ENCODE measurements around the gene THSD7A.

THSD7A gene

GRCh38 chr7:11847336-11847735 is 15.3 kb upstream of the THSD7A start:
- DNase-seq (ENCODE audit: low read depth, low spot score), result no peak
- Histone ChIP-seq H3K36me3 (ENCODE audit: insufficient read depth, low read length) (no peaks in the 10 kb centered on the region), H3K9ac (ENCODE audit: insufficient read length) (no peak overlapping the region), H3K9me3 (ENCODE audit: low read depth, low read length) (no peaks in the 10 kb centered on the region), H3K27ac (no peak overlapping the region), H3K4me3 (no peak overlapping the region)
- TF ChIP-seq POLR2AphosphoS5 (IDR thresholded peaks at IDR 0.05; ENCODE audit: borderline replicate concordance, low read depth, low read length), result no peak
- TF ChIP-seq EZH2 (IDR thresholded peaks at IDR 0.05), result no peak
- no peak for TF ChIP-seq FOXP2 (optimal IDR thresholded peaks at IDR 0.05; ENCODE audit: control extremely low read depth, extremely low read length, insufficient read depth)

DNA sequence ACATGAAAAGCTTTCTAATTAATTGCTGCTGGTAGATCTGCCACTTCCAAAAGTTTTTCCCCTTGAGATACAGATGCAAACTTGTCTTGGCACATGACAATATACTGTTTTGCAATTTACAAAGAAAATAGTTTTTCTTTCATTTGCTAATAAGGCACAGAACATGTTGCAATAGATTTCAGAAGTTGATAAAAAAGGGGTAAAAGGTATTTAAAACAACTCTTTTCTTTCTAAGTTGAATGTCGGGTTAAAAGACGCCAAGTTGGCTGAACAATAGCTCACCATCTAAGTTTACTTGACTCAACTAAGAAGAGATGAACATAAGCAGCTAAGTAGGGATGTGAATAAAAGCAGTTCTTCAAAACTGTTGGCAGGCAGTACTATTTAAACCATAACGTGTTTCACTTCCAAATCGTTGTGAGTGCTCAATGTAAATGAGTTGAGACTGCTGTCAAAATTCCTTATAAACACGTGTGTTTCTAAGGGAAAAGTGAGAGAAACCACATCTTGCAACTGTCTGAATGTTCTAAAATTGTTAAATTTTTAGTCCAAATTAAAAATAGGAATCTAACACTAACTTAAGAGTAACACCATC is 14.5 kb upstream of the THSD7A start:
- TF ChIP-seq EZH2 (IDR thresholded peaks at IDR 0.05), result no peak
- no peak for TF ChIP-seq FOXP2 (optimal IDR thresholded peaks at IDR 0.05; ENCODE audit: control extremely low read depth, extremely low read length, insufficient read depth)
- no peak for TF ChIP-seq POLR2AphosphoS5 (IDR thresholded peaks at IDR 0.05; ENCODE audit: borderline replicate concordance, low read depth, low read length)
- H3K9ac ChIP-seq (ENCODE audit: insufficient read length), result no peak overlapping the region
- no peaks in the 10 kb centered on the region for H3K9me3 ChIP-seq (ENCODE audit: low read depth, low read length)
- no peak overlapping the region for H3K4me3 ChIP-seq
- H3K36me3 ChIP-seq (ENCODE audit: insufficient read depth, low read length), result no peaks in the 10 kb centered on the region
- no peak for DNase-seq (ENCODE audit: low read depth, low spot score)
- peak overlapping the region; percentile 28; the same call in 1 of the 2 replicates for H3K27ac ChIP-seq

DNA sequence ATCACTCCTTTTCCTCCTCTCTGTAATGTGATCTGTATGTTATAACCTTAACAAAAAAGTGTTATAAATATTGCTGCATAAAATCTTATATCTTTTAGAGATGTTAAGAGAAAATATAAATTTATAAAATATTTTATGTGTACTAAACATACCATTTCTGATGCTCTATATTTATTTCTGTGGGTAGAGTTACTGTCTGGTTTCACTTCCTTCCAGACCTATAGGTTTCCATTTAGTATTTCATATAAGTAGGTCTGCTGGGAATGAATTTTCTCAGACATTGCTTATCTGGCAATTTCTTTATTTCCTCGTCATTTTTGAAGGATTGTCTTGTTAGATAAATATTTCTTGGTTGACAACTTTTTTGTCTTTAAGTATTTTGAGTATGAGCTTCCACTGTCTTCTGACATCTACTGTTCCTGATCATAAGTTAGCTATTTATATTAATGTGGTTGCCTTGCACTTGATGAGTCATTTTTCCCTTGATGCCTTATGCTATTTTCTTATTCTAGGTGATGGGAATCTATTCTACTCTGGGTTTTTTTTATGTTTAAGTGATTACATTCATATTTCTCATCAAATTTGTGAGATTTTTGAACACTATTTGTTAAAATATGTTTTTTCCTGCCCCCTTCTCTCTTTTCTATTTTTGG is 11.2 kb upstream of the THSD7A start:
- TF ChIP-seq EZH2 (IDR thresholded peaks at IDR 0.05), result no peak
- no peak for TF ChIP-seq FOXP2 (optimal IDR thresholded peaks at IDR 0.05; ENCODE audit: control extremely low read depth, extremely low read length, insufficient read depth)
- no peak for TF ChIP-seq POLR2AphosphoS5 (IDR thresholded peaks at IDR 0.05; ENCODE audit: borderline replicate concordance, low read depth, low read length)
- Histone ChIP-seq H3K27ac (no peak overlapping the region), H3K9ac (ENCODE audit: insufficient read length) (no peak overlapping the region), H3K9me3 (ENCODE audit: low read depth, low read length) (no peaks in the 10 kb centered on the region), H3K4me3 (no peak overlapping the region), H3K36me3 (ENCODE audit: insufficient read depth, low read length) (no peaks in the 10 kb centered on the region)
- DNase-seq (ENCODE audit: low read depth, low spot score), result no peak

DNA sequence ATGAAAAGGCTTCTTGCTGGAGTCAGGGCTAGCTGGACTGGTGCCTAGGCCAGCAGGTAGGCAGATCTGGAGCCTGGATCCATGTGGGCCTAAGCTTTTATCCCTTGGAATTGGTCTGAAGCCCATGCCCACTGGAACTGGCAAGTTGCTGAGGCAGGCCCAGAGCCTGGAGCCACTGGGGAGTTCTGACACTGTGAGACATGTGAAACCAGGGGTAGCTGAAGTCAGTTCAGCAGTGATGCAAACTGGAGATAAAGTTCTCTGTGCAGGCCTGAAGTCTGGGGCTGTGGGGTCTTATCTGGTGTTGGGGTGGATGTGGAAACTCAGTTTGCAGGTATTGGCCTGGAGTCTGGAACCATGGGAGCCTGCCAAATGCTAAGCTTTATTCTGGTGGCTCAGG is 9.7 kb upstream of the THSD7A start:
- Histone ChIP-seq H3K36me3 (ENCODE audit: insufficient read depth, low read length) (no peaks in the 10 kb centered on the region), H3K9me3 (ENCODE audit: low read depth, low read length) (no peaks in the 10 kb centered on the region), H3K27ac (no peak overlapping the region), H3K4me3 (no peak overlapping the region), H3K9ac (ENCODE audit: insufficient read length) (no peak overlapping the region)
- DNase-seq (ENCODE audit: low read depth, low spot score), result no peak
- TF ChIP-seq EZH2 (IDR thresholded peaks at IDR 0.05), result no peak
- no peak for TF ChIP-seq POLR2AphosphoS5 (IDR thresholded peaks at IDR 0.05; ENCODE audit: borderline replicate concordance, low read depth, low read length)
- TF ChIP-seq FOXP2 (optimal IDR thresholded peaks at IDR 0.05; ENCODE audit: control extremely low read depth, extremely low read length, insufficient read depth), result no peak

DNA sequence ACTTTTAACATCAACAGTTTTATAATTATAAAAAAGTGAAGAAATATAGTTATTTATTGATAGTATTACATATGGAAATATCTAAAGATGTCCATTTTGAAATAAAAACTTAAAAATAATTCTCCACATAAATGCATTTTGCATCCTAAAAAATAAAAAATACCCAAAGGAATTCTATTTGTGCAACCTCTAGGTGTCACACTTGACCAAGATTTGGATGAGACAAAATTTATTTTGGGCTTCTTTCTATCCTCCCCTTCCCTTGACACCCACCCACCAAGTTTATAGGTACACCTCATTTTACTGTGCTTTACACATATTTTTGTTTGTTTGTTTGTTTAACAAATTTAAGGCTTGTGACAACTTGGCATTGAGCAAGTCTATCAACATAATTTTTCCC is 3.3 kb upstream of the THSD7A start:
- no peak for DNase-seq (ENCODE audit: low read depth, low spot score)
- Histone ChIP-seq H3K36me3 (ENCODE audit: insufficient read depth, low read length) (no peaks in the 10 kb centered on the region), H3K27ac (no peak overlapping the region), H3K9ac (ENCODE audit: insufficient read length) (no peak overlapping the region), H3K9me3 (ENCODE audit: low read depth, low read length) (no peaks in the 10 kb centered on the region), H3K4me3 (no peak overlapping the region)
- TF ChIP-seq EZH2 (IDR thresholded peaks at IDR 0.05), result no peak
- TF ChIP-seq FOXP2 (optimal IDR thresholded peaks at IDR 0.05; ENCODE audit: control extremely low read depth, extremely low read length, insufficient read depth), result no peak
- TF ChIP-seq POLR2AphosphoS5 (IDR thresholded peaks at IDR 0.05; ENCODE audit: borderline replicate concordance, low read depth, low read length), result no peak

- Histone ChIP-seq H3K4me3 (peak overlapping the region; percentile 5; the same call in 1 of the 2 replicates), H3K36me3 (ENCODE audit: insufficient read depth, low read length) (no peaks in the 10 kb centered on the region), H3K27ac (no peak overlapping the region), H3K9me3 (ENCODE audit: low read depth, low read length) (no peaks in the 10 kb centered on the region), H3K9ac (ENCODE audit: insufficient read length) (no peak overlapping the region)
- peak; percentile 51 for DNase-seq (ENCODE audit: low read depth, low spot score)
- TF ChIP-seq EZH2 (IDR thresholded peaks at IDR 0.05), result no peak
- no peak for TF ChIP-seq FOXP2 (optimal IDR thresholded peaks at IDR 0.05; ENCODE audit: control extremely low read depth, extremely low read length, insufficient read depth)
- no peak for TF ChIP-seq POLR2AphosphoS5 (IDR thresholded peaks at IDR 0.05; ENCODE audit: borderline replicate concordance, low read depth, low read length)
Measured at GRCh38 chr7:11833431-11833830, 1.4 kb upstream of the THSD7A start.

DNA sequence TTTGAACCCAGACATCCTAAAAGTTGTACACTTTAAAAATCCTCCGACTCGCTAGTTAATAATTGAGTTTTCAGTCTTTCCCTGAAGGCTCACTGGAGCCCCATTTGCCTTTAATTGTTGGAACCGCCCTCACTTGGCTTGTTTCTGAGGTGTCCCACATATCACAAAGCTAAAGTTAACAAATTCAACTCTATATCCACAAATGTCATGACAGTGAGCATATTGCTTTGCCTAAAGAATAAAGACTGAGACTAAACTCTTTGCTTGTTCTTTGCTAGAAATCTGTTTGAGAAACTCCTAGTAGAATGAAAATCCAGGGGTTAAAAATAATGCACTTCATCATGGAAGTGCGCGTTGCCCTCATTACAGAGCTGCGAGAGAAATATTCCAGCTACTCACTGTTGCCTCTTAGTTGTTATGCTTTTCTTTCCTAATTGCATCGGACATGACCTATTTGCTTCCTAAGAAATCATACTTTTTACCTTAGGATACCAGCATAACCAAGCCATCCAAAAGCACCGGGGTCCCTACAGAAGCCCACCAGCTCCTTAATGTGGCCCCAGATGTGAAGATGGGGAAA is 752 bp downstream of the THSD7A start:
- DNase-seq (ENCODE audit: low read depth, low spot score), result no peak
- no peak overlapping the region for H3K9ac ChIP-seq (ENCODE audit: insufficient read length)
- H3K27ac ChIP-seq, result no peak overlapping the region
- H3K9me3 ChIP-seq (ENCODE audit: low read depth, low read length), result no peaks in the 10 kb centered on the region
- TF ChIP-seq POLR2AphosphoS5 (IDR thresholded peaks at IDR 0.05; ENCODE audit: borderline replicate concordance, low read depth, low read length), result no peak
- no peak for TF ChIP-seq FOXP2 (optimal IDR thresholded peaks at IDR 0.05; ENCODE audit: control extremely low read depth, extremely low read length, insufficient read depth)
- TF ChIP-seq EZH2 (IDR thresholded peaks at IDR 0.05), result no peak
- H3K4me3 ChIP-seq, result peak overlapping the region; percentile 84
- H3K36me3 ChIP-seq (ENCODE audit: insufficient read depth, low read length), result no peaks in the 10 kb centered on the region

- Histone ChIP-seq H3K27ac (no peak overlapping the region), H3K9ac (ENCODE audit: insufficient read length) (no peak overlapping the region), H3K9me3 (ENCODE audit: low read depth, low read length) (no peaks in the 10 kb centered on the region), H3K36me3 (ENCODE audit: insufficient read depth, low read length) (no peaks in the 10 kb centered on the region), H3K4me3 (no peak overlapping the region)
- DNase-seq (ENCODE audit: low read depth, low spot score), result no peak
- TF ChIP-seq POLR2AphosphoS5 (IDR thresholded peaks at IDR 0.05; ENCODE audit: borderline replicate concordance, low read depth, low read length), result no peak
- no peak for TF ChIP-seq FOXP2 (optimal IDR thresholded peaks at IDR 0.05; ENCODE audit: control extremely low read depth, extremely low read length, insufficient read depth)
- no peak for TF ChIP-seq EZH2 (IDR thresholded peaks at IDR 0.05)
Measured at GRCh38 chr7:11830582-11831155, 1.3 kb downstream of the THSD7A start.

Measured in SK-N-MC (cell line).